ENCODE results near the gene PIGO. TPM values are rescaled to one million over a fixed set of nuclear protein-coding genes. Genes with fewer than 3 reads are reported as not detected.

Gene PIGO
- total RNA-seq, 1 experiment from 2014 or later: 23.4 TPM

- H3K4me3 Mint-ChIP-seq: no peak overlapping the region
- Histone ChIP-seq H2AFZ (ENCODE audit: low read length) (no peak overlapping the region), H3K4ac (ENCODE audit: low read depth, low read length) (no peak overlapping the region)
These were observed 35.7 kb downstream of the PIGO start for GRCh38 chr9:35060548-35061207.

More at GRCh38 chr9:35060548-35061207, 35.7 kb downstream of the PIGO start:
- no peak for TF ChIP-seq CTCF (conservative IDR thresholded peaks at IDR 0.05)
- Histone ChIP-seq H4K5ac (ENCODE audit: insufficient read length, low read depth, low read length) (no peak overlapping the region), H3K9me3 (ENCODE audit: control insufficient read depth, low read depth, low read length) (no peaks in the 10 kb centered on the region), H3K4me1 (ENCODE audit: insufficient read depth, low read length) (no peaks in the 10 kb centered on the region), H3T11ph (ENCODE audit: low read length) (no peak overlapping the region), H4K8ac (replicated peaks; ENCODE audit: insufficient read length, low read depth, low read length) (no peak overlapping the region), H2BK20ac (ENCODE audit: low read depth, low read length, poor library complexity, severe bottlenecking) (no peak overlapping the region), H2AK5ac (ENCODE audit: insufficient read length, low read length) (no peak overlapping the region), H3K23me2 (ENCODE audit: insufficient read length, low read depth, low read length, poor library complexity, severe bottlenecking) (no peaks in the 10 kb centered on the region), H3K27me3 (ENCODE audit: insufficient read depth, low read length) (0 out of 2 replicates have a peak, but pooled peaks cover 2% of the 10 kb centered on the region), H2BK5ac (ENCODE audit: insufficient read length, low read length) (no peak overlapping the region), H3K9ac (ENCODE audit: extremely low read depth, insufficient read length, low read length) (no peak overlapping the region), H3K23ac (ENCODE audit: insufficient read length, low read depth, low read length) (no peak overlapping the region), H3K27ac (ENCODE audit: insufficient read length, low read depth, low read length) (no peak overlapping the region), H4K91ac (ENCODE audit: insufficient read length, low read depth, low read length) (no peak overlapping the region), H4K20me1 (ENCODE audit: control insufficient read depth, insufficient read depth, insufficient read length) (no peaks in the 10 kb centered on the region), H3K4me2 (ENCODE audit: insufficient read depth, insufficient read length, low read length) (no peak overlapping the region), H2BK120ac (ENCODE audit: low read depth, low read length, poor library complexity, severe bottlenecking) (no peak overlapping the region), H3K14ac (ENCODE audit: insufficient read depth, low read length) (no peak overlapping the region), H3K56ac (ENCODE audit: insufficient read length, low read depth, low read length) (no peak overlapping the region), H3K79me1 (ENCODE audit: insufficient read depth, low read depth, low read length, poor library complexity, severe bottlenecking) (no peaks in the 10 kb centered on the region), H2BK12ac (ENCODE audit: insufficient read length, low read depth, low read length) (no peak overlapping the region), H3K18ac (ENCODE audit: insufficient read length, low read depth, low read length) (no peak overlapping the region), H3K79me2 (ENCODE audit: insufficient read depth, low read length) (no peaks in the 10 kb centered on the region), H2BK15ac (ENCODE audit: low read depth, low read length) (no peak overlapping the region)
- DNase-seq: no peak
- WGBS (ENCODE audit: extremely low coverage, insufficient read length, low lambda C conversion rate): no CpG with 5 or more reads among the region's 11 CpGs
- Mint-ChIP-seq H3K27me3 (ENCODE audit: low read depth) (no peaks in the 10 kb centered on the region), H3K4me1 (no peaks in the 10 kb centered on the region), H3K36me3 (ENCODE audit: insufficient read depth in 1 of 3, low read depth in 3 of 3) (peaks cover 88 to 98% (median 97%) of the 10 kb centered on the region in 3 experiments), H3K27ac (no peak overlapping the region), H3K9me3 (no peaks in the 10 kb centered on the region)

Measured in H9 (cell line).